Measurements from ENCODE around the gene ENTPD8. TPM values are rescaled to one million over a fixed set of nuclear protein-coding genes. Genes with fewer than 3 reads are reported as not detected.

Gene ENTPD8
- total RNA-seq, 1 donor from 2014 or later, result not detected

DNA sequence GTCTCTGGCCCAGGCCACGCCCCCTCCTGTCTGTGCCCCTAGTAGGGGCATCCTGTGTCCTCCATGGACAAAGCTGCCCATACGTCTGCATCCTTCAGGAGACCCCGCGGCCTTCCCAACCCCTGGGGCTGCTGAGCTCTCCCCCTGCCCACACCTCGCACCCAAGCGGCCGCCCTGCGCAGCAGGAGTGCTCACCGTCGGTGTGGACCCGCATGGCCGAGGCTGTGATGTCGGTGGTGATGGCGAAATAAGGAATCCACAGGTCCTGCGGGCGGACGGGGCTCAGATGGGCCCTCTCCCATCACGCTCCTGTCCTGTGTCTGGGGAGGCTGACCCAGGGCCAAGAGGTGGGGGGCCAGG, 22.8 kb upstream of the ENTPD8 start:
- Histone ChIP-seq H3K4me1 (peaks cover 4% of the 10 kb centered on the region), H3K4me2 (no peak overlapping the region), H3F3A (ENCODE audit: low read depth) (no peaks in the 10 kb centered on the region), H3K9me3 (ENCODE audit: low read depth) (no peaks in the 10 kb centered on the region), H3K9ac (no peak overlapping the region), H3K79me2 (ENCODE audit: low read depth) (no peaks in the 10 kb centered on the region), H4K20me1 (ENCODE audit: low read depth) (no peaks in the 10 kb centered on the region), H3K27ac (no peak overlapping the region), H2AFZ (replicated peaks) (no peak overlapping the region), H3K4me3 (no peak overlapping the region), H3K27me3 (peaks cover 40% of the 10 kb centered on the region), H3K36me3 (no peaks in the 10 kb centered on the region)
- no peaks in the 10 kb centered on the region for H3K27me3 Mint-ChIP-seq (ENCODE audit: insufficient read depth, low read depth)
- no peak overlapping the region for H3K27ac Mint-ChIP-seq
- DNase-seq (ENCODE audit: low spot score), result no peak
- H3K4me1 Mint-ChIP-seq, result peaks cover 2% of the 10 kb centered on the region
- TF ChIP-seq CTCF (IDR thresholded peaks at IDR 0.05) (no peak), EZH2 (IDR thresholded peaks at IDR 0.05) (no peak), EZH2phosphoT487 (IDR thresholded peaks at IDR 0.05) (no peak)
- H3K9me3 Mint-ChIP-seq, result peaks cover 2% of the 10 kb centered on the region
- no peak overlapping the region for H3K4me3 Mint-ChIP-seq
- H3K36me3 Mint-ChIP-seq, result no peaks in the 10 kb centered on the region

DNA sequence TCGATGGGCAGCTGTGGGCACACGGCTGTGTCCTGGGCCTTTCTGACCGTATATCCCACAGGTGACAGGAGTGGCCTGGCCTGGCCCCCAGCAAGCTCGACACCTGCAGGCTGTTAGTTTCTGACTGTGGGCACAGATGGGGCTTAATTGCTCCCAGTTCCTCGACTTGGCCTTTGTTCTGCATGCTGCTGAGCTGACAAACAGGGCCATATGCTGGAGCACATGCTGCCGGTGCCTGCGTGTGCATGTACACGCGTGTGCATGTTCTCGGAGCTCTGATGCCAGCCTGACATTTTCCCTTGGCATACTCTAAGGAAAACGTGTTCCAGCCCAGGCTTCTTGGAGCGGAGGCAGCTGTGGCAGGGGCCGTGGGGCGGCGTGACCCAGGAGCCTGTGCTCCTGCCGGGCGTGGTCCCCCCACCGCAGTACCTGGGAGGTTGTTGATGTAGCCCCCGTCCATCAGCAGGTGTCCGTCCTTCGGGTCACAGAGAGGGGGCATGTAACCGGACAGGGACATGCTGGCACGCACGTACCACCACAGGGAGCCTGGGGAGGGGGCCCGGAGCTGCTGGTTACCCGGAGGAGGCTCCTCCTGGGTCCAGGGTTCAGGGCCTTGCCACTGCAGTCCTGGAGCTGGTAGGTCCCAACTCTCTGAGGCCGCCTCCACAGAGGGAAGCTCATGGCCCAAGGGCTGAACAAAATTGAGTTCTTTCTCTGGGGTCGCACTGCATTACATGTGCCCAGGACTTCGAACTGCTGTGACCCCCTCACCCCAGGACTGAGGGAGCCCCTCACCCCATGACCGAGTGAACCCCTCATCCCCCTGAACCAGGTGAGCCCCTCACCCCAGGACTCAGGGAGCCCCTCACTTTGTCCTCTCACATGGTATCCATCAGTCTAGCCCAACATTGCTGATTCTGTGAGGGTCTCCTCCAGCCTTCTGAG, 22.1 kb upstream of the ENTPD8 start:
- Histone ChIP-seq H3K27ac (no peak overlapping the region), H2AFZ (replicated peaks) (no peak overlapping the region), H3K9ac (no peak overlapping the region), H3K79me2 (ENCODE audit: low read depth) (peaks cover 5% of the 10 kb centered on the region), H3K36me3 (no peaks in the 10 kb centered on the region), H3K9me3 (ENCODE audit: low read depth) (no peaks in the 10 kb centered on the region), H3K4me2 (no peak overlapping the region), H3K4me3 (no peak overlapping the region), H3F3A (ENCODE audit: low read depth) (no peaks in the 10 kb centered on the region), H3K4me1 (peaks cover 7% of the 10 kb centered on the region), H4K20me1 (ENCODE audit: low read depth) (peaks cover 5% of the 10 kb centered on the region), H3K27me3 (peaks cover 45% of the 10 kb centered on the region)
- Mint-ChIP-seq H3K36me3 (no peaks in the 10 kb centered on the region), H3K27me3 (ENCODE audit: insufficient read depth, low read depth) (no peaks in the 10 kb centered on the region), H3K4me1 (peaks cover 2% of the 10 kb centered on the region), H3K9me3 (peaks cover 2% of the 10 kb centered on the region), H3K27ac (no peak overlapping the region), H3K4me3 (no peak overlapping the region)
- TF ChIP-seq EZH2phosphoT487 (IDR thresholded peaks at IDR 0.05) (no peak), CTCF (IDR thresholded peaks at IDR 0.05) (no peak), EZH2 (IDR thresholded peaks at IDR 0.05) (no peak)
- DNase-seq (ENCODE audit: low spot score), result no peak

DNA sequence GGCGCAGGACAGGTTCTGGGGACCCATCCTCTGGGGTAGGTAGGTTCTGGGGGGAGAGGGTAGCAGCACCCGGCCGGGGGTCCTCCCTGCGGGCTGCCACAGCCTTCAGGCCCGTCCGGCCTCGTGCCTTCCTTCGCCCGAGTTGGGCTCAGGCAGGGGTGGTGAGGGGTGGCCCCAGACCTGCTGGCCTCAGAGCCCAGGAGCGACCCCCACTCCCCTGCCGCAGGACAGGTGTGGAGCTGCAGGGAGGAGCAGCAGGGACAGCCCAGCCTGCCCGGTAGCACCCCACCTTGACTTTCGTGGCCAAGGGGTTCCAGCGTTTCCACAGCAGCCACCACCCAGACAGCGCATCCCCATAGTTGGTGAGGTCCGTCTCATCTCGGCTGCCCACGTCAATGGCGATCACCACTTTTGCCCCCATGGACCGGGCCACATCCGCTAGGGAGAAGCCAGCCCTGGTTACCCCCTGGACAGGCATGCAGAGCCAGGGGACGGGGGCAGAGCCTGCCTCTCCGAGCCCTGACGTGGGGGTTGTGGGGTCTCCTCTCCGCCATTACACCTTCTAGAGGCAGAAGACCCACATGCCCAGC, 21.3 kb upstream of the ENTPD8 start:
- peaks cover 48% of the 10 kb centered on the region for H3K27me3 ChIP-seq

More for the DNA sequence above, 21.3 kb upstream of the ENTPD8 start:
- Histone ChIP-seq H3K79me2 (ENCODE audit: low read depth) (peaks cover 7% of the 10 kb centered on the region), H3K36me3 (no peaks in the 10 kb centered on the region), H3K9ac (no peak overlapping the region), H2AFZ (replicated peaks) (no peak overlapping the region), H3F3A (ENCODE audit: low read depth) (no peaks in the 10 kb centered on the region), H4K20me1 (ENCODE audit: low read depth) (peaks cover 12% of the 10 kb centered on the region), H3K4me2 (no peak overlapping the region), H3K9me3 (ENCODE audit: low read depth) (no peaks in the 10 kb centered on the region), H3K4me1 (peaks cover 11% of the 10 kb centered on the region), H3K27ac (no peak overlapping the region), H3K4me3 (no peak overlapping the region)
- TF ChIP-seq EZH2phosphoT487 (IDR thresholded peaks at IDR 0.05) (no peak), EZH2 (IDR thresholded peaks at IDR 0.05) (no peak), CTCF (IDR thresholded peaks at IDR 0.05) (no peak)
- DNase-seq (ENCODE audit: low spot score), result no peak
- peaks cover 2% of the 10 kb centered on the region for H3K4me1 Mint-ChIP-seq
- H3K36me3 Mint-ChIP-seq, result no peaks in the 10 kb centered on the region
- H3K9me3 Mint-ChIP-seq, result peaks cover 2% of the 10 kb centered on the region
- H3K27ac Mint-ChIP-seq, result no peak overlapping the region
- H3K4me3 Mint-ChIP-seq, result no peak overlapping the region
- H3K27me3 Mint-ChIP-seq (ENCODE audit: insufficient read depth, low read depth), result no peaks in the 10 kb centered on the region

All from neural progenitor cell (in vitro differentiated cells).